CD14-positive monocyte (primary cell): ENCODE measurements around the gene POMT2. TPM values are rescaled to one million over a fixed set of nuclear protein-coding genes. Genes with fewer than 3 reads are reported as not detected.

Experiments
- DNase-seq, 3 donors: peaks; one replicate each; pipeline ENCODE4 v3.0.0-alpha.2; 2011 to 2022
- H2AFZ ChIP-seq: 2 replicates; pipeline ENCODE4 v1.6.0; 2012; ENCODE audit warnings: mild to moderate bottlenecking, low read depth, low read length, inconsistent platforms; ENCODE audit not compliant: insufficient read depth, poor library complexity, severe bottlenecking
- H3K27ac ChIP-seq, 2 donors: 1 replicate in 1 of 2; 2 replicates in 1 of 2; pipeline ENCODE4 v1.5.1; 2012 to 2013; ENCODE audit warnings: low read length in 2 of 2, control low read depth in 1 of 2, inconsistent platforms in 1 of 2, low read depth in 1 of 2, mild to moderate bottlenecking in 1 of 2
- H3K27me3 ChIP-seq, 2 donors: one replicate each; pipeline versions ENCODE4 v1.6.0 to v1.6.1; 2011 to 2013; ENCODE audit warnings: low read length in 2 of 2; ENCODE audit not compliant: control insufficient read depth in 2 of 2, insufficient read depth in 2 of 2
- H3K36me3 ChIP-seq, 2 donors: replicated peaks in 1 of 2; 1 replicate in 1 of 2; 2 replicates in 1 of 2; pipeline versions ENCODE4 v1.5.1 to v1.6.1; 2012 to 2013; ENCODE audit warnings: low read length in 2 of 2, control low read depth in 1 of 2, inconsistent platforms in 1 of 2, mild to moderate bottlenecking in 1 of 2; ENCODE audit not compliant: insufficient read depth in 2 of 2, control insufficient read depth in 1 of 2
- H3K4me1 ChIP-seq, 2 donors: 1 replicate in 1 of 2; 2 replicates in 1 of 2; pipeline versions ENCODE4 v1.5.1 to v1.6.1; 2012 to 2013; ENCODE audit warnings: low read length in 2 of 2, control low read depth in 1 of 2, inconsistent platforms in 1 of 2, mild to moderate bottlenecking in 1 of 2, moderate library complexity in 1 of 2; ENCODE audit not compliant: insufficient read depth in 2 of 2, control insufficient read depth in 1 of 2
- H3K4me2 ChIP-seq: replicated peaks from 2 replicates; pipeline ENCODE3; 2012; ENCODE audit warnings: low read length, moderate library complexity, mild to moderate bottlenecking; ENCODE audit not compliant: poor library complexity, severe bottlenecking; ENCODE audit errors: extremely low read depth
- H3K4me3 ChIP-seq, 3 experiments: fragments of 200-600 bp in 1 of 3; sonication (generic) in 1 of 3; replicated peaks in 1 of 3; 1 replicate in 2 of 3; 2 replicates in 1 of 3; pipeline ENCODE4 v1.5.1; 2011 to 2013; ENCODE audit warnings: low read length in 3 of 3, mild to moderate bottlenecking in 3 of 3, control low read depth in 2 of 3, low read depth in 2 of 3, inconsistent platforms in 1 of 3, moderate library complexity in 1 of 3
- H3K79me2 ChIP-seq: 2 replicates; pipeline ENCODE4 v1.6.0; 2012; ENCODE audit warnings: mild to moderate bottlenecking, control low read depth, inconsistent platforms, low read length, moderate library complexity; ENCODE audit not compliant: insufficient read depth
- H3K9ac ChIP-seq: 2 replicates; pipeline ENCODE4 v1.6.0; 2017; ENCODE audit warnings: low read length, mild to moderate bottlenecking; ENCODE audit not compliant: insufficient read depth, poor library complexity, severe bottlenecking
- H3K9me3 ChIP-seq, 2 donors: replicated peaks in 1 of 2; 1 replicate in 1 of 2; 2 replicates in 1 of 2; pipeline versions ENCODE4 v1.5.1 to v1.6.1; 2012 to 2013; ENCODE audit warnings: low read length in 2 of 2, control low read depth in 1 of 2; ENCODE audit not compliant: control insufficient read depth in 1 of 2, insufficient read depth in 1 of 2
- H4K20me1 ChIP-seq: 2 replicates; pipeline ENCODE4 v1.6.0; 2012; ENCODE audit warnings: mild to moderate bottlenecking, low read length, control low read depth, moderate library complexity; ENCODE audit not compliant: insufficient read depth
- H3K27ac Mint-ChIP-seq, 7 donors: one replicate each; pipeline ENCODE4 v1.8.0; 2020; ENCODE audit warnings: mild to moderate bottlenecking in 7 of 7, mixed read lengths in 7 of 7, moderate library complexity in 6 of 7, inconsistent platforms in 2 of 7
- H3K27me3 Mint-ChIP-seq, 3 donors: one replicate each; pipeline ENCODE4 v1.8.0; 2021 to 2022; ENCODE audit warnings: low read depth in 3 of 3, mild to moderate bottlenecking in 3 of 3, mixed read lengths in 3 of 3, moderate library complexity in 3 of 3, inconsistent platforms in 1 of 3
- H3K36me3 Mint-ChIP-seq, 2 donors: one replicate each; pipeline ENCODE4 v1.8.0; 2020; ENCODE audit warnings: mixed read lengths in 2 of 2, inconsistent platforms in 1 of 2, mild to moderate bottlenecking in 1 of 2
- H3K4me1 Mint-ChIP-seq: one replicate; pipeline ENCODE4 v1.8.0; 2020; ENCODE audit warnings: mild to moderate bottlenecking, mixed read lengths
- H3K4me3 Mint-ChIP-seq, 2 donors: one replicate each; pipeline ENCODE4 v1.8.0; 2020; ENCODE audit warnings: mild to moderate bottlenecking in 2 of 2, mixed read lengths in 2 of 2, moderate library complexity in 1 of 2
- H3K9me3 Mint-ChIP-seq, 7 donors: one replicate each; pipeline ENCODE4 v1.8.0; 2020 to 2022; ENCODE audit warnings: mixed read lengths in 7 of 7, mild to moderate bottlenecking in 6 of 7, moderate library complexity in 6 of 7, inconsistent platforms in 2 of 7
- WGBS: methylation state at CpG from one replicate; pipeline ENCODE4 v1.1.5; 2013; ENCODE audit warnings: missing lambda C conversion rate; ENCODE audit not compliant: insufficient coverage; 5-methylcytosine and 5-hydroxymethylcytosine counted together
- intact Hi-C, 2 donors: fragments of 100-400 bp; cut with micrococcal nuclease; formaldehyde crosslinking; loops; one replicate each; pipeline versions ENCODE4 v1.15.0 to v1.15.1; 2023
- polyA plus RNA-seq, 3 donors: library from polyadenylated mRNA; depleted of rRNA in 1 of 3; unstranded in 2 of 3; stranded (reverse) in 1 of 3; fragments of 300-500 nt in 2 of 3; fragments of >200 nt in 1 of 3; fragmentation: Illumina TruSeq in 2 of 3; gene quantifications; 1 replicate in 2 of 3; 2 replicates in 1 of 3; pipeline ENCODE4 v1.2.3, GENCODE V29; 2012 to 2021
- TF ChIP-seq, protein P1 (sequence below): fragments of 200-600 bp; IDR thresholded peaks from one replicate; pipeline ENCODE4 v1.8.0; 2022; ENCODE audit warnings: antibody characterized with exemption, mild to moderate bottlenecking

POMT2 gene
- polyA plus RNA-seq, 3 donors = 1.5 to 8.9 (median 1.8) TPM

DNA sequence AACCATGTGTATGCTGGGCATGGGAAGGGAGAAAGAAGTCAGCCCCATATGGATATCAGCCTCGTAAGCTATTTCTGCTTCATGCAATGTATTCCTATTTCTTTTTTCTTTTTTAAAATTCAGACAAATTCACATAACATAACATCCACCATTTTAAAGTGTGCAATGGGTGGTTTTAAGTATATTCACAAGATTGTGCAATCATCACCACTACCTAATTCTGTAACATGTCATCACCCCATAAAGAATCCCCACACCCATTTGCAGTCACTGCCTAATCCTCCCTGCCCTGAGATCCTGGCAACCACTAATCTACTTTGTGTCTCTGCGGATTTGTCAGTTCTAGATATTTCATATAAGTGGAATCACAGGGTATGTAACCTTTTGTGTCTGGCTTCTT is 9.5 kb downstream of the POMT2 start:
- Histone ChIP-seq H3K36me3 (no peaks in the 10 kb centered on the region), H3K9me3 (no peaks in the 10 kb centered on the region), H3K27ac (no peak overlapping the region), H3K27me3 (no peaks in the 10 kb centered on the region), H3K4me2 (no peak overlapping the region), H3K4me3 (no peak overlapping the region), H3K9ac (no peak overlapping the region), H3K79me2 (no peaks in the 10 kb centered on the region), H4K20me1 (no peaks in the 10 kb centered on the region), H2AFZ (no peak overlapping the region), H3K4me1 (peaks cover 13 to 19% of the 10 kb centered on the region in 2 donors)
- intact Hi-C loops = loop anchor here in 1 of 2 donors (2.0 kb wide), 1 partner anchor 156 kb away; no protein-coding TSS in a partner anchor
- no peak overlapping the region for H3K4me3 Mint-ChIP-seq
- peaks cover 2 to 3% of the 10 kb centered on the region in 2 donors for H3K36me3 Mint-ChIP-seq
- peaks cover 0 to 5% (median 0%) of the 10 kb centered on the region in 7 donors for H3K9me3 Mint-ChIP-seq
- no CpG with 5 or more reads among the region's 2 CpGs for whole genome bisulfite sequencing
- peaks cover 18% of the 10 kb centered on the region for H3K4me1 Mint-ChIP-seq
- TF ChIP-seq, protein P1, sequence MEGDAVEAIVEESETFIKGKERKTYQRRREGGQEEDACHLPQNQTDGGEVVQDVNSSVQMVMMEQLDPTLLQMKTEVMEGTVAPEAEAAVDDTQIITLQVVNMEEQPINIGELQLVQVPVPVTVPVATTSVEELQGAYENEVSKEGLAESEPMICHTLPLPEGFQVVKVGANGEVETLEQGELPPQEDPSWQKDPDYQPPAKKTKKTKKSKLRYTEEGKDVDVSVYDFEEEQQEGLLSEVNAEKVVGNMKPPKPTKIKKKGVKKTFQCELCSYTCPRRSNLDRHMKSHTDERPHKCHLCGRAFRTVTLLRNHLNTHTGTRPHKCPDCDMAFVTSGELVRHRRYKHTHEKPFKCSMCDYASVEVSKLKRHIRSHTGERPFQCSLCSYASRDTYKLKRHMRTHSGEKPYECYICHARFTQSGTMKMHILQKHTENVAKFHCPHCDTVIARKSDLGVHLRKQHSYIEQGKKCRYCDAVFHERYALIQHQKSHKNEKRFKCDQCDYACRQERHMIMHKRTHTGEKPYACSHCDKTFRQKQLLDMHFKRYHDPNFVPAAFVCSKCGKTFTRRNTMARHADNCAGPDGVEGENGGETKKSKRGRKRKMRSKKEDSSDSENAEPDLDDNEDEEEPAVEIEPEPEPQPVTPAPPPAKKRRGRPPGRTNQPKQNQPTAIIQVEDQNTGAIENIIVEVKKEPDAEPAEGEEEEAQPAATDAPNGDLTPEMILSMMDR = no peak
- H3K27me3 Mint-ChIP-seq = peaks cover 0 to 2% (median 0%) of the 10 kb centered on the region in 3 donors
- peak overlapping the region in 3 of 7 donors; percentile 46 to 52 (median 51) for H3K27ac Mint-ChIP-seq
- peak; percentile 18 to 51 (median 37) for DNase-seq

DNA sequence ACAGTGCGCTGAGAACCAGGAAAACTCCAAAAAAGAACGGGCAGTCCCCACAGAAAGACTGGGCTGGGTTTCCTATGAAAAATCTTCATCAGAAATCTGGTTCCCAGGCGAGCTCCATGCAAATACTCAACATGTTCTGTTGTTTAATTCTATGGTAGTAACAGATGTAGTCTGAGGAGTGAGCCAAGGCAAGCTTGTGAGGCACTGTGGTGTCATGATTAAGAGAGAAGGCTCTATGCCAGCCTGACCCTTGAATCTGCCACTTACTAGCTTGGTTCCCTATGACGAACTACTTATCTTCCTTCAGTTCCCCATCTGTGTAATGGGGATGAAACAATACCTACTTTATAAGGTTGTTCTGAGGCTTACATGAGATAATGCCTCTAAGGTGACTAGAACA is 10.7 kb downstream of the POMT2 start:
- peaks cover 7 to 8% of the 10 kb centered on the region in 2 donors for H3K36me3 Mint-ChIP-seq
- Histone ChIP-seq H3K4me2 (no peak overlapping the region), H2AFZ (no peak overlapping the region), H3K9me3 (no peaks in the 10 kb centered on the region), H3K36me3 (peaks cover 5% of the 10 kb centered on the region in 2 donors), H3K79me2 (no peaks in the 10 kb centered on the region), H3K9ac (no peak overlapping the region), H4K20me1 (no peaks in the 10 kb centered on the region), H3K27ac (no peak overlapping the region), H3K4me1 (peaks cover 13 to 19% of the 10 kb centered on the region in 2 donors), H3K27me3 (no peaks in the 10 kb centered on the region), H3K4me3 (no peak overlapping the region)
- no peak for DNase-seq
- peaks cover 0 to 5% (median 0%) of the 10 kb centered on the region in 7 donors for H3K9me3 Mint-ChIP-seq
- peaks cover 0 to 2% (median 0%) of the 10 kb centered on the region in 3 donors for H3K27me3 Mint-ChIP-seq
- peak overlapping the region in 1 of 7 donors; percentile 44 for H3K27ac Mint-ChIP-seq
- peaks cover 18% of the 10 kb centered on the region for H3K4me1 Mint-ChIP-seq
- 94% methylated on average over 2 of the region's 4 CpGs for WGBS
- no peak overlapping the region for H3K4me3 Mint-ChIP-seq
- TF ChIP-seq, protein P1 = no peak
- intact Hi-C loops = loop anchor here in 1 of 2 donors (2.0 kb wide), 1 partner anchor 155 kb away; no protein-coding TSS in a partner anchor
